GM21447 (cell line): ENCODE results near the gene CCDC80.

Experiments used
- ATAC-seq: cut with Tn5 transposase; IDR thresholded peaks from one replicate; pipeline ENCODE4 v1.9.1; 2021; ENCODE audit not compliant: unreplicated experiment

CCDC80 gene

GRCh38 chr3:112656043-112656442, 15.1 kb upstream of the CCDC80 start:
- no peak for ATAC-seq

- ATAC-seq, result no peak
Observed at GRCh38 chr3:112654979-112655378, 14.0 kb upstream of the CCDC80 start.

GRCh38 chr3:112654492-112654891, 13.5 kb upstream of the CCDC80 start:
- no peak for ATAC-seq

GRCh38 chr3:112653881-112654300, 12.9 kb upstream of the CCDC80 start:
- ATAC-seq, result no peak

- ATAC-seq, result no peak
Observed at GRCh38 chr3:112653209-112653871, 12.4 kb upstream of the CCDC80 start.

- no peak for ATAC-seq
Observed at GRCh38 chr3:112651516-112651915, 10.6 kb upstream of the CCDC80 start.

GRCh38 chr3:112651071-112651470, 10.1 kb upstream of the CCDC80 start:
- no peak for ATAC-seq

GRCh38 chr3:112650482-112650881, 9.5 kb upstream of the CCDC80 start:
- no peak for ATAC-seq

- ATAC-seq, result no peak
Observed at GRCh38 chr3:112649478-112649735, 8.5 kb upstream of the CCDC80 start.

GRCh38 chr3:112647122-112647521, 6.2 kb upstream of the CCDC80 start:
- ATAC-seq, result no peak

GRCh38 chr3:112646623-112647022, 5.7 kb upstream of the CCDC80 start:
- no peak for ATAC-seq

- no peak for ATAC-seq
Observed at GRCh38 chr3:112644453-112644852, 3.5 kb upstream of the CCDC80 start.

- ATAC-seq, result no peak
Observed at GRCh38 chr3:112643621-112644240, 2.8 kb upstream of the CCDC80 start.

- peak; percentile 92 for ATAC-seq
Observed at GRCh38 chr3:112642912-112643506, 2.1 kb upstream of the CCDC80 start.

- no peak for ATAC-seq
Observed at GRCh38 chr3:112640276-112640929, 540 bp downstream of the CCDC80 start.

GRCh38 chr3:112639455-112640225, 1.3 kb downstream of the CCDC80 start:
- ATAC-seq, result no peak

- no peak for ATAC-seq
Observed at GRCh38 chr3:112638327-112639020, 2.5 kb downstream of the CCDC80 start.

GRCh38 chr3:112637700-112638099, 3.2 kb downstream of the CCDC80 start:
- no peak for ATAC-seq

- no peak for ATAC-seq
Observed at GRCh38 chr3:112635674-112636073, 5.3 kb downstream of the CCDC80 start.

GRCh38 chr3:112634786-112635541, 6.0 kb downstream of the CCDC80 start:
- ATAC-seq, result no peak
